Endothelial cell of hepatic sinusoid (primary cell): Measurements from ENCODE around the gene DYNLT5.

Source experiments
- in situ Hi-C: cut with HindIII; loops from 2 replicates; pipeline ENCODE4 v1.10.0; 2017; ENCODE audit warnings: low sequenced_read_pairs

DYNLT5 gene

GRCh38 chr1:66747501-66747900, 4.8 kb upstream of the DYNLT5 start:
- in situ Hi-C loops = no loop called here

- in situ Hi-C loops = no loop called here
Measured at GRCh38 chr1:66750577-66750976, 1.7 kb upstream of the DYNLT5 start.

GRCh38 chr1:66751160-66751559, 1.1 kb upstream of the DYNLT5 start:
- in situ Hi-C loops = no loop called here

- in situ Hi-C loops = no loop called here
Measured at GRCh38 chr1:66752671-66753371, 562 bp downstream of the DYNLT5 start.

GRCh38 chr1:66757722-66758240, 5.5 kb downstream of the DYNLT5 start:
- in situ Hi-C loops = no loop called here

GRCh38 chr1:66758241-66758755, 6.0 kb downstream of the DYNLT5 start:
- in situ Hi-C loops = no loop called here

- in situ Hi-C loops = no loop called here
Measured at GRCh38 chr1:66760506-66760905, 8.2 kb downstream of the DYNLT5 start.

GRCh38 chr1:66761221-66761620, 9.0 kb downstream of the DYNLT5 start:
- in situ Hi-C loops = no loop called here

- in situ Hi-C loops = no loop called here
Measured at GRCh38 chr1:66764994-66765578, 12.8 kb downstream of the DYNLT5 start.

- in situ Hi-C loops = no loop called here
Measured at GRCh38 chr1:66767626-66768025, 15.4 kb downstream of the DYNLT5 start.

GRCh38 chr1:66768965-66769364, 16.7 kb downstream of the DYNLT5 start:
- in situ Hi-C loops = no loop called here

- in situ Hi-C loops = no loop called here
Measured at GRCh38 chr1:66769512-66770229, 17.4 kb downstream of the DYNLT5 start.

- in situ Hi-C loops = no loop called here
Measured at GRCh38 chr1:66770240-66770639, 18.0 kb downstream of the DYNLT5 start.

- in situ Hi-C loops = no loop called here
Measured at GRCh38 chr1:66770694-66771093, 18.4 kb downstream of the DYNLT5 start.

GRCh38 chr1:66773227-66773626, 21.0 kb downstream of the DYNLT5 start:
- in situ Hi-C loops = no loop called here

GRCh38 chr1:66774438-66774837, 22.2 kb downstream of the DYNLT5 start:
- in situ Hi-C loops = no loop called here

GRCh38 chr1:66775646-66776045, 23.4 kb downstream of the DYNLT5 start:
- in situ Hi-C loops = loop anchor here (5.0 kb wide), 1 partner anchor 82 kb away; no protein-coding TSS in a partner anchor

- in situ Hi-C loops = loop anchor here (5.0 kb wide), 1 partner anchor 79 kb away; no protein-coding TSS in a partner anchor
Measured at GRCh38 chr1:66777831-66778230, 25.6 kb downstream of the DYNLT5 start.

- in situ Hi-C loops = loop anchor here (5.0 kb wide), 1 partner anchor 79 kb away; no protein-coding TSS in a partner anchor
Measured at GRCh38 chr1:66778266-66778665, 26.0 kb downstream of the DYNLT5 start.

- in situ Hi-C loops = loop anchor here (5.0 kb wide), 1 partner anchor 78 kb away; no protein-coding TSS in a partner anchor
Measured at GRCh38 chr1:66778969-66779368, 26.7 kb downstream of the DYNLT5 start.

- in situ Hi-C loops = loop anchor here (5.0 kb wide), 1 partner anchor 78 kb away; no protein-coding TSS in a partner anchor
Measured at GRCh38 chr1:66779475-66780078, 27.3 kb downstream of the DYNLT5 start.
